Stimulated activated CD4-positive, alpha-beta T cell treated with anti-CD3 and anti-CD28 coated beads, Interleukin-12 subunit alpha, Interleukin-12 subunit beta, amount 100 ng/mL, for 24 hours (primary cell): ENCODE data around the gene EFNA5.
"Not testable (repeated sequence)": the region's sequence is repeated elsewhere in the genome, so short reads cannot be mapped to it uniquely, and the experiment has no call there.

Experiments
- DNase-seq, 2 experiments: peaks; one replicate each; pipeline ENCODE4 v3.0.0-alpha.2; 2020; ENCODE audit warnings: low read depth in 2 of 2

Gene EFNA5

DNA sequence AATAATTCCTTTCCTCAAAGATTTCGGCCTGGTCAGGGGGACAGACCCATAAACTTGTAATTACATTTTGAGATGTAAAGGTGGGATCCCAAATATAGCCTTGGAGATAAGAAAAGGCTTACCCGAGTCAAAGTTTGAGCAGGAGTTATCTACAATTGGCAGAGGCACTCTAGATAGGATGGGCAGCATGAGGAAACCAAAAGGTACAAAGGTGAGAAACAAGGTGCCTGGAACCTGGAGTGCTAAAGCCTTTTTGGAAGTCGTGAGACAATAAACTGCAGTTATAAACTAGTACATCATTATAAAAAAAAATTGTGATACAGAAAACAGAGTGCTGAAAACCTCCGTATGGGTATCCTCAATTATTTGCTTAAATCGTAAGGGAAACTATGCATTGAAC, 212.4 kb downstream of the EFNA5 start:
- no peak for DNase-seq

DNA sequence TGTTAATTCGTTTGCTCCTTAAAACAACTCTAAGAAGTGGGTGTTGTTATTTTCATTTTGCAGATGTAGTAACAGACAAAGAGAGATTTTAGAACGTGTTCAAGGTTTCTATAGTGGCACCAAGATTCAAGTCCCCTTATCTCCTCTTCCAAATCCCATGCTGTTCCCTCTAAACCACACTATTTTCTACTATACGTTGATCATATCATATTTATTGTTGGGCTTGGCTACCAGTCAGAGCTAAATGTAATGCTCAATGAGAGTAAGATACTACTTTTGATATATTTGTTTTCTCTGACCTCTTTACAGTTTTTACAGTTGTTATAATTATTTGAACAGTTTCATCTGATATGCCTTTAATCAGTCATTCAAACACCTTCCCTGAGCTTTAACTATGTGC, 212.9 kb downstream of the EFNA5 start:
- no peak for DNase-seq

DNA sequence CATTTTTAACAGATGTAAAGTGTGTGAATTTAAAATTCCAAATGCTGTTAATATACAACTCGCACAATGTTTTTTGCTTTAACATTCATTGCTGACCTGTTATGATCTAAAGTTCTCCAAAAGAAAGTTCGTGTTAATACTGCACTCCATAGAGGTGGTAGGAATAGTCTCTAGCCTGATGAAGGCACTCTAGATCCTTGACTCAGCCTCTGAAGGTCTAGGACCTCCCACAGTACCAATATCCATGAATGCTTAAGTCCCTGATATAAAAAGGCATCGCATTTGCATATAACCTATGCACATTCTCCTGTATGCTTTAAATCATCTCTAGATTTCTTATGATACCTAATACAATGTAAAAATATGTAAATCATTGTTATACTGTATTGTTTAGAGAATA, 213.6 kb downstream of the EFNA5 start:
- DNase-seq, result no peak

DNA sequence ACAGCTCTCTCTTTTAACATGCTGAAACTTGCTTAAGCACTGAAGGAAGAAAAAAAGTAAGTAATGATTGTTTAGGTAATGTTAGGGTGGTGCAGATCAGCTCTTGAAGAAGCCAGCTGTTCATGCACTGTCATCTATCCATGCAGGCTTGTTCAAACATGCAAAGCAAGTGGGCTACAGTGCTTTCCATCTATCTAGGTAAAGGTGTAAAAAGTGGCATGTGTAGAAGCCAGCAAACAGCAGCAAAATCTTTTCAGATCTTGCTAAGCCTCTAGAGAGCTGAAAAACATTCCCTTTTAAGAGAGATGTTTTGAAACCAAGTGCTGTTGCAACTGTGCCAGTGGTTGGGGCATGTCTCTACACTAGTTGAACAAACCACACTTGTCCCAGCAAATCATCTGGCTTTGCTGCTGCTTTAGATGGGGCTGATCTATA, 214.4 kb downstream of the EFNA5 start:
- no peak for DNase-seq

DNA sequence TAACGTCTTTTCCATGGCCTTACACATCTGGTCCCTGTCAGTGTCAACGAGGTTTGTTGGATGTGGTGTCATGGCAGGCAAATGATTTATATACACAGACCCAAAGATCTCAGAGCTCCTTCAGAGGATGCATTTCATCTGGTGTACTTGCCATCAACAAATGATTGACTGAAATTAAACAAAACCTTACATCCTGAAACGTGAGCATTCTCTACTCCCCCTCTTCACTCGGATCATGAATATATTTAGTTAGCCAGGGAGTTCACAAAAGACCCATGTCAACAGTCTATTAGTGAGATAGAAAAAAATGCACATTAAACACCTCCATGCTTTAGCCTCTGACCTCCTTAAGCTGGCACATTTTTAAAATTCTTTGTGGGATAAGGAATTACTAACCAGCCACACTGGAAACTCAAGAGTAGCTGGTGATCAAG, 215.6 kb downstream of the EFNA5 start:
- DNase-seq, result no peak

DNA sequence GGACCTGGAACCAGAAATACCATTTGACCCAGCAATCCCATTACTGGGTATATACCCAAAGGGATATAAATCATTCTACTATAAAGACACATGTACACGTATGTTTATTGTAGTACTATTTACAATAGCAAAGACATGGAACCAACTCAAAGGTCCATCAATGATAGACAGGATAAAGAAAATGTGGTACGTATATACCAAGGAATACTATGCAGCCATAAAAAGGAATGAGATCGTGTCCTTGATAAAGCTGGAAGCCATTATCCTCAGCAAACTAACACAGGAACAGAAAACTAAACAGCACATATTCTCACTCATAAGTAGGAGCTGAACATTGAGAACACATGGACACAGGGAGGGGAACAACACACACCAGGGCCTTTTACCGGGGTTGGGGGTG, 218.9 kb downstream of the EFNA5 start:
- DNase-seq, result not testable (repeated sequence)

DNA sequence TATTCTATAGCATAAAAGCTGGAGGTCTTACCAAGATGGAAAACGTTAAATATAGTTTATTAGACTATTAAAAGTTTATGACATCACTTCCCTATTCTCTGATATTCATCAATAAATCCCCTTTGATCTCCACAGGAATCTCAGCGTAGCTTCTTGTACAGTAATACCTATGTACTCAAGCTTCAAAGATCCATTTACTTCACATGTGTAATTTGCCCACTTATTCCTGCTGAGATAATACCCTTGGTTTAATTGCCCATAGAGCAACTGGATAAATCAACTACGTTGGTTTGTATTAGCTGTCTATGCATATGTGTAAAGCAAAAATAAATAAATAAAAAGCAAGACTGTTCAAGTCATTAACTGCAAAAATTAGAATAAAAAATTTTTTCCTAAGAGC, 219.7 kb downstream of the EFNA5 start:
- no peak for DNase-seq

DNA sequence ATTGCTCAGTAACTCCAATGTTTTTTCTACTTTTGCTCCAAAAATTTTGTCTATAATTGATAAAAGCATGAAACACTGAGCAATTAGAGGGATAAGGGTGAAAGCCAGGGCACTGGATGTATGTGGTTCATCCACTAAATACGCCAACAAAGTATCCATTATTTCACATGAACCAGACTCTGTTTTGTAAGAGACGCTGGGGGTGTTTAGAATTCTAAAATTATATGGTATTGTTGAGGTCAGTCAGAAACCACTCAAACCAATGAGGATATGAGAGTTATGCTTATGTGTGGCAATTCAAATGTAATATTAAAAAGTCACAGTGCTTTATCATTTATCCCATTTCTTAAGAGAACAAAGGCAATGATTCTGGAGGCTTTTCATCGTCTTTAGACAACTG, 220.2 kb downstream of the EFNA5 start:
- DNase-seq, result no peak

DNA sequence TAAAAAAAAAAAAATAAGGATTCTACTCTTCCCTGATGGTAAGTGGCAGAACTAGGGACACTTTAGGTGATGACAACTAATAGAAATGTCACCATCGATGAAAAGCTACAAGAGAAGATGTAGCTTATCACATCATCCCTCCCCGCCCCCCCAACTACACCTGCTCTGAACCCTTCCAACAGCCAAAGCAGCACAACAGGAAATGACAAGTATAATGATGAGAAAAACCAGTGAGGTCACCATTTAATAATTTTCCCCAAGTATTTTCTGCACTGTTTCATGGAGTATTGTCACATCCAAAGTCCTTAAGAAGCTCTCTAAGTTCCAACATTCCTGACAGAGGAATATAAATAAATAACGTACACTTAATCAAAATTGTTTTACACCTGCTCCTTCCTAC, 221.4 kb downstream of the EFNA5 start:
- no peak for DNase-seq

DNA sequence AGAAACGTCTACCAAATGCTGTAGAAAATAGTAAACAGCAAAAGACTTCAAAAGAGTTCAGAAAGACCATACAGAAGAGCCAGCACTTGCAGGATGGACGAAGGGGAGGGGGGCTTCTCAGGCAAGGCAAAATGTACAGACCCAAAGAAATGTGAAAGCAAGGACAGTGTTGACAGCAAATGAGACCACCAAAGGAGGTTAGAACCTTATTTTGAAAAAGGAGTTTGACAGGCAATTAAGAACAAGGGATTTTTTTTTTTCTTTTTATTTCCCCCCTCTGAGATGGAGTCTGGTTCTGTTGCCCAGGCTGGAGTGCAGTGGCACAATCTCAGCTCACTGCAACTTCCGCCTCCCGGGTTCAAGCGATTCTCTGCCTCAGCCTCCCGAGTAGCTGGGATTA, 223.2 kb downstream of the EFNA5 start:
- DNase-seq, result no peak

DNA sequence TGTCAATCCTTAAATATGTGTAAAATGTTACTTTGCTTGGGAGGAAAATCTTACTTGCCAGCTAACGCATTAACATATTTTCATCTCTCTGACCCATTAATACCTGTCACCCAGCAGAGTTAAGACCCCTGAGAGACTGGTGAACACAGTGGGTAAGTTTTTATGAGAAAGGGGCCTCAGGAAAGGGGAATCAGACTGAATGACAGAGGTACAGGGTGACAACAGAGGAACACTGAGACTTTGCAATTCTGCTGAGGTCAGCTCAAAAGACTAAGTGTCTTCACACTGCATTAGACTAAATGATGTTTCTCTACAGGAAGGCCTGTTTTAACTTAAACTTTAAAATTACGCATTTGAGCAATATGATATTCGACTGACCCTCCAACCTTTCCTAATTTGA, 223.8 kb downstream of the EFNA5 start:
- no peak for DNase-seq

DNA sequence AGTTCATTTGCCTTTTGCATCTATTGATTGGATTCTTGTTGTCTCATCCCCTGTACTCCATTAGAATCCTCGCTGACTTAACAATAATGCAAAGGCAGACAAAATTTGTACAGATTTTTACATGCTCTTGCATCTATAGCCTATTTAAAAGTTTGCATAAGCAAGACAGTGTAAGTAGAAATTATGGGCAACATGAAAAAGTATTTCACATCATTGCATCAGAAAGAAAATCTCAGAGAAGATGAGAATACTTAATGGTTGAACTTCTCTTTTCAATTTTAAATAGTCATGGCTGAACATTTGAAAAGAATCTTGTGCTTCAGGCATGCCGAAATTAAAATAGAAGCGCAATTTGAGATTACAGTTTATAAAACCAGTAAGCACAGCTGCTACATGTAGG, 226.4 kb downstream of the EFNA5 start:
- no peak for DNase-seq

DNA sequence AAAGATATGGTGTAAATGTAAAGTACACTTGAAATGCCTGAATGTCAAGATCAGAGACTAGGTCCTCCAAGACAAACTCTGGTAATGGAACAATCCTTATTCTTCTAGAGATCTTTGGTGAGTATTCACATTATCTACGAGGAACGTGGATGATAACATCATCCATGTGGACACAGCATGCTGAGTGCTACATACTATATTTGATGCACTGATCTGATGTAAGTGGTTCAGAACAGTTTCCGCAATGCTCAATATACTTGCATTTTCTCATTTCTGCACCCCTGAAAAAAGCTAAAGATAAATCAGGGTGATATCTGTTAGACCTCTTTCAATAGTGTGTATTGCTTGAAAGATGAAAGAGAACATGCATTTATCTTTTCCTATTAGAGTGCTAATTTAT, 226.8 kb downstream of the EFNA5 start:
- DNase-seq, result no peak

DNA sequence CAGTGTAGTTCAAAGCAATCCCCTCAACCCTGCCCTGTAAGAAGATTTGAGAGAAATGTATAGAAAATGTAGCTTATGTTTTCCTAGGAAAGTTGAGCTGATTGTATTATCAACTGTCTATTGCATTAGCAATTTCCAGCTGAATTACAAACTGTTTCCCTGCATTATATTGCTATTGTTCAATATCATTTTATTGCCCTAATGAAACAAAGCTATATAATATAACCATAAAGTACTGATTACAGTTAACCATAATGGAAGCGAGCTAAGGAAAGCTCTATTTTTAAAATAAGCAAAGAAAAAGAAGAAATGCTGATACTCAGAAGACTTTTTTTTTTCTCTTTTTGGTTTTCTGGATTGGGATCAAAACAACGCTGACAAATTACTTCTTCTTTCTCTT, 228.3 kb downstream of the EFNA5 start:
- no peak for DNase-seq

DNA sequence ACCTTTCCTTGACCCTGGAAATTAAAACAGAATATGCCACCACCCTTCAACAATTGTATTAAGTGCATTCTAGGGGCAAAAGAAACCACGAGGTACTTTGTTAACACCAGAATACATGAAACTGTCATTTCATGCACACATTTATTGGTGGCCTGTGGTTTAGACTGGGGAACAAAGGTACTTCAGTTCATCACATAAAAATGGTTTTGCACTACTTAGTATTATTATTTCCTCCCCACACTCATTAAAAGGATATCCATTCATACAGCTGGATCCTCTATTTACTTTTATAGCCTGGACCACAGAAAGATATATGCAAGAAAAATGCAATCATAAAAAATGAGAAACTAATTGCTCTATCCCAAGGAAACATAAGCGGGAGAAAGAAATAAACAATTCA, 230.9 kb downstream of the EFNA5 start:
- no peak for DNase-seq

DNA sequence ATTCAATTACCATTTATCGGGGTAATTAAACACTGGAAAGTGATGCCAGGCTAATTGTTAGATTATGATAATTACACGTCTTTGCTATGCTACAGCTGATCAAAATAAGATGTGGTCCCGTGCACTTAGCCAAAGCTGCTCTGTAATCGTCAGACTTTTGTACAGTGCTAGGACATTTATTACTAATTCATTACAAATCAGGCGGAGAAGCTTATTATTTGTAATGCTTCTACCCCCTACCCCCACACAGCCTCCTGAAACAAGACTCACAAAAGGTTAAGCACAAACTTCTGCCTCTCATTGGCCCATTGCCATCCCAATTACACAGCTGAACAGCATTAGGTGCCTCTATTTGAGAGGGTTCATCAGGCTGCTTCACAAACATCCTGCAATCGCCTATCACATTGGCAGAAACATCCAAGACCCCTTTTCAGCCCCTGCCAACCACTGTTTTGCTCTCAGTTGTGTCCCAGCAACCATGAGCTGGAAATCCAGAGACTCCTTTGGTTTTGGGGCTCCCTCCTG, 232.7 kb downstream of the EFNA5 start:
- DNase-seq, result no peak

DNA sequence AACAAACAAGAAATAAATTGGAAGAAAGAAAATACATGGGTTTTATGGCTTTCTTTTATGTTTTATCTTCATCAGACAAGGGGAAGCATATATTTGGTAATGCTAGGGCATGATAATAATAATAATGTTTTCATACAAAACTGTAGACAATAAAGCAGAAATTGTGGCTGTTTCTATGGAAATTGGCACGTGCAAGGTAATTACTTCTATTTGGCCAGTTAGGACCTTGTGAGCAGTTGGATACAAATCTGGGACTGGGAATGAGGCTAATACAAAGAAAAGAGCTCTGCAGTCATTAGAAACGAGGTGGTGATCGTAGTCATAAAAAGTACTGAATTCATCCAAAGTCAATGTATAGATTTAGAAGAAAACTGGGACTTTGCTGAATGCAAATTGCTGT, 233.6 kb downstream of the EFNA5 start:
- no peak for DNase-seq

DNA sequence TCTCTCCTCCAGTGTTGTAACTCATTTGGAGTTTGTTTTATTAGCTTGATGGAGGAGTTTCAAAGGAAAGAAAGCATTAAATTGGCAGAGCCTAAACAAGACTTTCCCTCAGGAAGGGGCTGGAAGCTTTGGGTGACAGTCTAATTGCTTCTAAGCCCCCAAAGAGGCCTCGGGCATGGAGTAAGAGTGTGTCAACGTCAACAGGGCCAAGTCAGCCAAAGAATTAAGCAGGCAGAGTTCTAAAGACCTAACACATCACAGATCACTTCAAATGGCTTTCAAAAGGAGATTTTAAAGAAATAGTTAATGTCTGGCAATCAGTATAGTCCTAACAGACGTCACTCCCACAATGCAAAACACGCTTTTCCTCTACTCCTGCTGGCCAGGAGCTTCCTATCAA, 234.5 kb downstream of the EFNA5 start:
- no peak for DNase-seq

DNA sequence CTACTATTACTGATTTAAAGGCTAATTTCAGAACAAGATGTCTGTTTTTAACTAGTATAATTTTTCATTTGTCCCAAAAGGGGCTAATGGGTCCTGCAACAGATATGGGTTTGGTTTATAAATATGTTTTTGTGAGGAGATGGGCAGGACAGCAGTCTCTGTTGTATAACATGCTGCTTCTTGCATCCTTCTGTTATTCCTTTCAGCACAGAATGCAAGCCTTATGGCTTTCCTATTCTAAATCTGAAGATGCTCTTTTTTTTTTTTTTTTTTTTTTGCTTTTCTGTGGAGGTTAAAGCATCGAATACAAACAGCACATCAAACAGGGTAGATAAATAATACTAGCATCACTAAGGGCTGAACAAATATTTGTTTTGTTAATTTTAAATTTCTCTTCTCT, 235.7 kb downstream of the EFNA5 start:
- DNase-seq, result no peak

DNA sequence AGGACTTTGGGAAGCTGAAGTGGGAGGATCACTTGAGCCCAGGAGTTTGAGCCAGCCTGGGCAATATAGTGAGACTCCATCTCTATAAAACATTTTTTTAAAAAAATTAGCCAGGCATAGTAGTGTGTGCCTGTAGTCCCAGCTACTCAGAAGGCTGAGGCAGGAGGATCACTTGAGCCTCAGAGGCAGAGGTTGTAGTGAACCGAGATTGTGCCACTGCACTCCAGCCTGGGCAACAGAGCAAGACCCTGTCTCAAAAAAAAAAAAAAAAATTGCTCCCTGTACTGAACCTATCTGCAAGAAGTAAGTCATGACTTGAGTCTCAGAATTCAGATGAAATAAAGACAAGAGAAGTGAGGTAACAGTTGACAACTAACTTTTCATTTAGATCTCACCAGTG, 237.1 kb downstream of the EFNA5 start:
- DNase-seq, result not testable (repeated sequence)

DNA sequence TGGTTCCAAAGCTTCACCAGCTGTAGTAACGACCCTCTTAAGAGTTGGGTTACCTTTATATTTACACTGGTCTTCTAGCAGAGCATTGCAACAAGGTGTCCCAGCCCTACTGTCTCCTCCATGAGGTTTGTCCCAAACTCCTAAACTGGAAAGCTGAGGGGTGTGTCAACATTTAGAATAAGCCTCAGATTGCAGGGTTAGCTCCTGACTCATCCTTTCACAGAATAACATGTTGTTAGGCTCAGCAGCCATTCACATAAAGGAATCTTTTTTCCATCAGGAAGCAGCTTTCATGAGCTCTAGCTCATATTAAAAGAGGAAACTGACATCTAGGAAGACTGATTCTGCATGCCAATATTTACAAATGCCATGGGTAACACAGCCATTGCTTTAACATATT, 238.7 kb downstream of the EFNA5 start:
- no peak for DNase-seq

DNA sequence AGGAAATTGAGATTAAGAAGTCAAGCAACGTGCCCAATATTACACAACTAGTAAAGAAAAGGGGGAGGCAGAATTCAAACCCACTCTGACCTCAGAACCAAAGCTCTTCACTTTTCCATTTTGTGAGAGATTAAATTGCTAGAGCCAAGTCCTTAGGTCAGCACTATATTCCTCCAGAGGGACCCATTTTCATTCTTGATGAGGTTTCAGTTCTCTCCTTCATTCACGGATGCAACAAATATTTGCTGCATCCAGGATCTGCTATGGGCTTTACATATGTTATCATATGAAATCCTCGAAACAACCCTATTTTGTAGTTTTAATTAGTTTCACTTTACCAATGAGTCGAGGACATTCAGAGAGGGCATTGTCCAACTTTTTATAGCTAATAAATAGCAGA, 239.2 kb downstream of the EFNA5 start:
- DNase-seq, result no peak

DNA sequence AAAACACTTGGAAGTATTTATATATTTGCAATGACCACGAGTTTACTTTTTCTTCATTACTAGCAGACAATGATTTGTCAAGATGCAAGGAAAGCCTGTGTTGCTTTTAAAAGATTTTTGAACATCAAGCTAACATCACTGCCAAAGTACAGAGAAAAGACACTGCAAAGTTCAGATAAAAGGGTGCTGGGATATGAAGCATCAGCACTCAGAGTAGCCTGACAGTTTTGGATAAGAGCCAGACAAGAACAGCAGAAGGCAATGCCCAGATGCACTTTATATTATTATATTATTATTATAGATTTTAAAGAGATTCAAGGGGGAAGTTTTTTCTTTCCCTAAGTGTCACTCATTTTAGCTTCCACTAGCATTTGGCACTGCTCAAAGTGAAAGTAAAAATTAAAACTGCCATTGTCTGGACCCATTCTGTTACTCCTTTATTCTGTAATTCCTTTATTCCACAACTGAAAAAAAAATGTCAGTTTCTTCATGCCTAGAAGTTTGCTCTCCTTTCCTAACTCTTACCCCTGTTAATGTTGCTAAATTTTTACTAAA, 240.6 kb downstream of the EFNA5 start:
- no peak for DNase-seq

DNA sequence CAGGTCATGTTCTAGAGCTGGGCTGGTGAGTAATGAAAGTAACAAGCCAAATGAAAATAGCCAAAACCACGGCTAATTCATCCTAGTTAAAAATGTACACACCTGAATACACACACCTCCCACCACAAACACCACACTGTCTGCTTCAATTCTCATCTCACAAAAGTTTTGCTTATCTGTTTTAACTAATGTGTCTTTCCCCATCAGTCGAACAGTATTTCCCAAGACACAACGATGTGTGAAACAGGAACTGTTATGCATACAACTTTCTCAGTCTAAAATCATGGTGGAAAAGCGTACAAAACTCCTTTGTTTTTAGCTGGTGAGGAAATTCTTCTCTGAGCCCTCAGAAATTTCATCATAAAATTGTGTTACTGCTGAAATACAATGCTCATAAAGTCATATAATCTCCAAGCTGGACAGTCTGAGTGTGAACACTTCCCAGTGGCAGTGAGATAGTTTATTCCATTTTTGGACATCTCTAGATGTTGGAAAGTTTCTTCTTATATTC, 242.4 kb downstream of the EFNA5 start:
- no peak for DNase-seq
